GM19468 (cell line): Measurements from ENCODE around the gene STON2.
"Not testable (repeated sequence)": the region's sequence is repeated elsewhere in the genome, so short reads cannot be mapped to it uniquely, and the experiment has no call there.

Experiments
- ATAC-seq: cut with Tn5 transposase; IDR thresholded peaks from one replicate; pipeline ENCODE4 v1.9.1; 2021; ENCODE audit warnings: mild to moderate bottlenecking, moderate library complexity, moderate number of reproducible peaks; ENCODE audit not compliant: unreplicated experiment; ENCODE audit errors: extremely low read depth

The STON2 gene

GRCh38 chr14:81273961-81274575 lies 126.1 kb downstream of the STON2 start:
- no peak for ATAC-seq

- ATAC-seq = no peak
These were observed 126.6 kb downstream of the STON2 start for GRCh38 chr14:81273521-81273920.

DNA sequence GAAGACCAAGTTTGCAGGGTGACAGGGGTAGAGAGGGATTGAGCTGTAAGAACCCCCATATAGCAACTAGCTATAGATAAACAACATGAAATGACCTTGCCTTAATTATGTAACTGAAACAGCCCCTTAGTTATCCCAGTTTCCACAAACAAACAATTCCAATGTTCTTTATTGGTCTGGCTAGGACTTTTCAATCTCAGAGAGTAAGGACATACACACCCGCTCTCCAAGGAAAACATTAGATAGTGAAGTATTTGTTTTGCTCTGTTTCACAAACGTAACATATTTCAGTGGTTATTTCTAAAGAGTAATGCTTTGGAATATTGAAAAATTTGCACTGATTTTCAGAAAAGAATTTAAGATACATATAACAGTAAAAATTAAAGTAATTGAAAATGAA lies 127.8 kb downstream of the STON2 start:
- ATAC-seq = no peak

GRCh38 chr14:81269979-81270375 lies 130.1 kb downstream of the STON2 start:
- ATAC-seq = no peak

DNA sequence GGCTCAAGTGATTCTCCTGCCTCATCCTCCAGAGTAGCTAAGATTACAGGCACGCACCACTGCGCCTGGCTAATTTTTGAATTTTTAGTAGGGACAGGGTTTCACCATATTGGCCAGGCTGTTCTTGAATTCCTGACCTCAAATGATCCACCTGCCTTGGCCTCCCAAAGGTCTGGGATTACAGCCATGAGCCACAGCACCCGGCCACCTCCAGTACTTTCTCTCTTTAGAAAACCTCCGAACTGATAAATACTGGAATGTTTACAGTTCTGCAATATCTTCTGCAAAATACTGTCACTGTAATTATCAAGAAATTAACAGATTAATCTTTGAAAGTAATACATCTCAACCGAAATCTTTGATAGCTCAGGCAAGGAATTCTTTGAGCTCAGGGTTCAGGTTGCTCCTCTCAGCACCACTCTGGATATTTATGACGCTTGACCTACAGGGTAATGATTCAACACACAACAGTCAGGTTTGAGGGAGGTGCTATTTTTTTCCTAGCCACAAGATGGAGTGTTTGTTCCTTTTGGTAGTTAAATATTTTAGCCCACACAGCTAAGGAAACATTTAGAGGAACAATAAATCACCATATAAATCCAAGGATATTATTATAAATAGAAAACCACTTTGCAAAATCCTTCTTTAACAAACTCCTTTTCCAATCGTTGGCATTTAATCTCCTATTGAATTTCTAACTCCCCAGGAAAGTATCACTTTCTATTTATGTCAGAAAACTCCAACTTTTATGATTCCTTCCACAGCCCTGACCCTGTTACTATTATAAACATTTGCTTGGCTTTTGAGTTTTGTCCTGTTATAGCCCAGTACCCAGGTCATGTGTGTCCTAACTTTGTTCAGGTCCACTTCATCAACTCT lies 130.8 kb downstream of the STON2 start:
- ATAC-seq = peak; percentile 39

GRCh38 chr14:81268016-81268416 lies 132.1 kb downstream of the STON2 start:
- no peak for ATAC-seq

DNA sequence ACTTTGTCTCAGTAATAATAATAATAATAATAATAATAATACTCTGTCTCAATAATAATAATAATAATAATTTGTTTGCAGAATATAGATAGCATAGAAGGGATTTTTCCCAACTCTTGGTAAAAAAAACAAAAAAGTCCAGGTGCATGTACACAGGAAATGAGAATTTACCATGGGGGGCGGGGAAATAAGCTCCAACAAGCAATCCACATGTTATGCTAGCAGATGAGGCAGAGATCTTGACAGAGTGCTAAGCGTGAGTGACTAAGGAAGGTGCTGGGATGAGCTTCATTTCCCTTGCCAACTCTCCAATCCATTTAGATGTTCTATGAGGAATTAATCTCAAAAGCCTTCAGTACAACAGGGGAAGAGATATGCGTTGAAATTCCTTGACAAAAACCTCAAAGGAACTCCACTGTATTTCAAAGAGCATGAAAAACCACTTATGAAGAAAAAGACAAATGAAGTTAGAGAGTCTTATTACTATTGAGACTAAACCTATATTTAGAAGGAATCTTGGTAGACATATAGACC lies 134.4 kb downstream of the STON2 start:
- no peak for ATAC-seq

DNA sequence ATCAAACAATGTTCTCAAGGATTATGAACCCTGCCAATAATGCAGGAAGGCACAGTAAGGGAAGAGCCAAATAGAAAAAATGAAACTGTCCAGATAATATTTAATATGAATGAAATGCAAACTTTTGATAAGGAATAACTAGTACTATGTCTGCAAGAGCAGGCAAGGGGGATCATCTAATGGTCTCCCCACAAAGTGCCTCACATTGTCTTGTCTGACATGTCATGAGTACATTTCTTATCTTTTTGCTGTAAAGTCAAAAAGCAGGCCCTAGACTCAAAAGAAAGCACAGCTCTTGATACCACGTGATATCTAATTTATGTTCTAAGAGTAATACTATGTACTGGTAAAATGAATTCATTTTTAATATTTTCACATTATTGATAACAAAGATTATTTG lies 135.5 kb downstream of the STON2 start:
- no peak for ATAC-seq

DNA sequence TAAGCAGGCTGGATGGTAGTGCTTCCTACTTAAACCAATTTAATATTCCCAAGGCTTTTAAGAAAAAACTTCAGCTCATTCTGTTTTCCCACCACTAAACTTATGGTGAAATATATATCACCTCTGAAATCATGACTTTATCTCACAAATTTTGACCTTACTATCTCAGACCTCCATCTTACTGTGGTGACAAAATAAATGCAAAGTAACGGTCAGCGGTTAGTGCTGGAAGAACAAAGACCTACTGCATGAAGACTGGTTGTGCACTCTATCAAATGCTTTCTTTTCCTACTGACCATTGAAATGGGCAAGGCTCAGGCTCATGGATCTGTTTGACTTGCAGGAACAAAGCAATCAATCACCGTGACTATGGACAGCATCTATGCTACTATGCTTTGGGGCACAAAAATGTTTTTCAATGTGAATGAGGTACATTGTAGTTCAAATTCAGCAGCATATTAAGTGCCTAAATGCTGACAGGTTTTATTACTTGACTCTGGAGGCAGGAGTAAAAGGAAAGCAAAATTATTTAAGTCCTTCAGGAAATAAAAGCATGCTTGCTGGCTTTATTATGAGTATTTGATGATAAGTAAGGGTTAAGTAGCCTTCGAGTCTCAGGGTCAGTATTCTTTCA lies 136.2 kb downstream of the STON2 start:
- ATAC-seq = no peak

- ATAC-seq = no peak
These were observed 138.9 kb downstream of the STON2 start for GRCh38 chr14:81261176-81261575.

- no peak for ATAC-seq
These were observed 139.4 kb downstream of the STON2 start for GRCh38 chr14:81260732-81261131.

- no peak for ATAC-seq
These were observed 143.7 kb downstream of the STON2 start for GRCh38 chr14:81256289-81256960.

GRCh38 chr14:81252278-81252677 lies 147.8 kb downstream of the STON2 start:
- no peak for ATAC-seq

- ATAC-seq = no peak
These were observed 152.8 kb downstream of the STON2 start for GRCh38 chr14:81247271-81247766.

- no peak for ATAC-seq
These were observed 153.5 kb downstream of the STON2 start for GRCh38 chr14:81246461-81247270.

DNA sequence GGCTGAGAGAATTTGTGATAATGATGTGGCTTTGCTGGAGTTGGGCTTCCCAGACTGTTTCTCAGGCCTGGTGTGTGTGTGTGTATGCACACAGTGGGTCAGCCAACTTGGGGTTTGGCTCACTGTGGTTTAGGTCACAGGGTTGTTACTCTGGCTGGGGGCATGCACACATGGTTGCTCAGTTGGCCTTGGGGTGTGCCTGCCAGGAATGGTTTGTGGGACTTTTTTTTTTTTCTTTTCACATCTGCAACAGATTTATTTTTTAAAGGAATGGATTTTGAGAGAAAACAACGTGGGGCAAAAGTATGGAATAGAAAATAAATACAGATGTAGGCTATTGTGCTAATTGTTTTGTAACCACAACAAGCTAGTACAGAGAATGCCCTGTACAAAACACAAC lies 154.4 kb downstream of the STON2 start:
- ATAC-seq = no peak

- not testable (repeated sequence) for ATAC-seq
These were observed 155.7 kb downstream of the STON2 start for GRCh38 chr14:81244431-81244830.

GRCh38 chr14:81243499-81243898 lies 156.6 kb downstream of the STON2 start:
- no peak for ATAC-seq

DNA sequence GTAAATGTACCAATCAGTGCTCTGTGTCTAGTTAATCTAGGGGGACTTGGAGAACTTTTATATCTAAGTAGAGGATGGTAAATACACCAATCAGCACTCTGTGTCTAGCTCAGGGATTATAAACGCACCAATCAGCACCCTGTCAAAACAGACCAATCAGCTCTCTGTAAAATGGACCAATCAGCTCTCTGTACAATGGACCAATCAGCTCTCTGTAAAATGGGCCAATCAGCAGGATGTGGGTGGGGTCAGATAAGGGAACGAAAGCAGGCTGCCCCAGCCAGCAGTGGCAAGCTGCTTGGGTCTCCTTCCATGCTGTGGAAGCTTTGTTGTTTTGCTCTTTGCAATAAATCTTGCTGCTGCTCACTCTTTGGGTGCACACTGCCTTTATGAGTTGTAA lies 163.3 kb downstream of the STON2 start:
- ATAC-seq = not testable (repeated sequence)
